MM.1S (cell line): Measurements from ENCODE around the gene PIK3R5.

Experiments
- DNase-seq: peaks from one replicate; pipeline ENCODE4 v3.0.0-alpha.2; 2015
- H2AFZ ChIP-seq: fragments of 300-600 bp; sonication (generic); 2 replicates; pipeline ENCODE4 v1.6.0; 2016; ENCODE audit warnings: antibody characterized with exemption, low read length
- H3F3A ChIP-seq: fragments of 300-600 bp; sonication (generic); 2 replicates; pipeline ENCODE4 v1.6.1; 2016; ENCODE audit warnings: mild to moderate bottlenecking, antibody characterized with exemption, low read length, moderate library complexity, mixed read lengths; ENCODE audit not compliant: insufficient read depth
- H3K27ac ChIP-seq: fragments of 300-600 bp; sonication (generic); 2 replicates; pipeline ENCODE4 v1.5.1; 2016; ENCODE audit warnings: mild to moderate bottlenecking, low read length
- H3K27me3 ChIP-seq: fragments of 300-600 bp; sonication (generic); replicated peaks from 2 replicates; pipeline ENCODE4 v1.6.0; 2016; ENCODE audit warnings: low read length; ENCODE audit not compliant: insufficient read depth
- H3K36me3 ChIP-seq: fragments of 300-600 bp; sonication (generic); replicated peaks from 2 replicates; pipeline ENCODE4 v1.6.1; 2016; ENCODE audit warnings: mild to moderate bottlenecking, low read length, mixed read lengths; ENCODE audit not compliant: insufficient read depth
- H3K4me1 ChIP-seq: fragments of 300-600 bp; sonication (generic); 2 replicates; pipeline ENCODE4 v1.6.1; 2016; ENCODE audit warnings: low read length, mixed read lengths
- H3K4me2 ChIP-seq: fragments of 300-600 bp; sonication (generic); 2 replicates; pipeline ENCODE4 v1.6.0; 2016; ENCODE audit warnings: low read depth, low read length
- H3K4me3 ChIP-seq: fragments of 300-600 bp; sonication (generic); 2 replicates; pipeline ENCODE4 v1.5.1; 2016; ENCODE audit warnings: low read length, mixed read lengths
- H3K79me2 ChIP-seq: fragments of 300-600 bp; sonication (generic); 2 replicates; pipeline ENCODE4 v1.6.1; 2016; ENCODE audit warnings: mixed run types, low read length, mixed read lengths
- H3K9ac ChIP-seq: fragments of 300-600 bp; sonication (generic); 2 replicates; pipeline ENCODE4 v1.6.1; 2016; ENCODE audit warnings: low read length, mixed read lengths
- H3K9me2 ChIP-seq: fragments of 300-600 bp; sonication (generic); replicated peaks from 2 replicates; pipeline ENCODE4 v1.6.1; 2016; ENCODE audit warnings: mild to moderate bottlenecking, low read length, mixed read lengths; ENCODE audit not compliant: insufficient read depth
- H3K9me3 ChIP-seq: fragments of 300-600 bp; sonication (generic); replicated peaks from 2 replicates; pipeline ENCODE4 v1.6.1; 2016; ENCODE audit warnings: mild to moderate bottlenecking, low read length, mixed read lengths; ENCODE audit not compliant: insufficient read depth
- H4K20me1 ChIP-seq: fragments of 300-600 bp; sonication (generic); 2 replicates; pipeline ENCODE4 v1.6.1; 2016; ENCODE audit warnings: mild to moderate bottlenecking, low read length, moderate library complexity, mixed read lengths; ENCODE audit not compliant: insufficient read depth
- EZH2 ChIP-seq: fragments of 300-600 bp; sonication (generic); optimal IDR thresholded peaks from 2 replicates; pipeline ENCODE3; 2017; ENCODE audit warnings: low read depth, mild to moderate bottlenecking, antibody characterized with exemption, low read length, mixed read lengths
- EZH2phosphoT487 ChIP-seq: fragments of 300-600 bp; sonication (generic); IDR thresholded peaks from 2 replicates; pipeline ENCODE4 v1.6.1; 2018; ENCODE audit warnings: antibody characterized with exemption, low read length
- TF ChIP-seq, protein P1 (sequence below): fragments of 300-600 bp; sonication (generic); IDR thresholded peaks from 2 replicates; pipeline ENCODE4 v1.5.1; 2016; ENCODE audit warnings: antibody characterized with exemption, low read length, mixed read lengths

Gene PIK3R5

DNA sequence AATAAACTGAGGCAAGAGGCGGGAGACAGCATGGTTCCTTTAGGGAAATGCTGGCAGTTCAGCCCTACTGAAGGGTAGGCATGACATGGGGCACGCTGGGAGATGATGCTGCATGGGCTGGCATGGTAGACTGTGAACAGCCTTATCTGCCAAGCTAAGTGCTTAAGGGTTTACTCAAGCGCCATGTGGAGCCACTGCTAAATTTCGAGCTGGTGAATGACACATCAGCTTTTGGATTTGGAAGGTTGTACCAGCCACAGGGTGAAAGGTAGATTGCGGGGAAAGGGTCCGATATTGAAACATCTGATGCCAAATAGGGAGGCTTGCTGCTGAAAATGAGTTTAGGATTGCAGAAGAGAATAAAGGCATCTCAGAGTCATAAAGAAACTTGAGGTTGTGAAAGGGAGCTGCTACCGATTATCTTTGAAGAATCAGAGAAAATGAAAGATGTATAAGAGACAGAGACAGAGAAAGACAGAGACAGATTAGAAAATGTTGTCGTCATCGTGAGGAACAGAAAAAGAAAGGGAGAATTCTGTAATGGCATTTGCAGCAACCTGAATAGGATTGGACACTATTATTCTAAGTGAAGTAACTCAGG is 16.3 kb downstream of the PIK3R5 start:
- no peak for DNase-seq
- no peaks in the 10 kb centered on the region for H4K20me1 ChIP-seq
- H2AFZ ChIP-seq, result no peak overlapping the region
- H3K4me1 ChIP-seq, result no peaks in the 10 kb centered on the region
- no peaks in the 10 kb centered on the region for H3F3A ChIP-seq
- no peaks in the 10 kb centered on the region for H3K36me3 ChIP-seq
- H3K79me2 ChIP-seq, result no peaks in the 10 kb centered on the region
- no peak overlapping the region for H3K27ac ChIP-seq
- no peak overlapping the region for H3K9ac ChIP-seq
- TF ChIP-seq, protein P1, sequence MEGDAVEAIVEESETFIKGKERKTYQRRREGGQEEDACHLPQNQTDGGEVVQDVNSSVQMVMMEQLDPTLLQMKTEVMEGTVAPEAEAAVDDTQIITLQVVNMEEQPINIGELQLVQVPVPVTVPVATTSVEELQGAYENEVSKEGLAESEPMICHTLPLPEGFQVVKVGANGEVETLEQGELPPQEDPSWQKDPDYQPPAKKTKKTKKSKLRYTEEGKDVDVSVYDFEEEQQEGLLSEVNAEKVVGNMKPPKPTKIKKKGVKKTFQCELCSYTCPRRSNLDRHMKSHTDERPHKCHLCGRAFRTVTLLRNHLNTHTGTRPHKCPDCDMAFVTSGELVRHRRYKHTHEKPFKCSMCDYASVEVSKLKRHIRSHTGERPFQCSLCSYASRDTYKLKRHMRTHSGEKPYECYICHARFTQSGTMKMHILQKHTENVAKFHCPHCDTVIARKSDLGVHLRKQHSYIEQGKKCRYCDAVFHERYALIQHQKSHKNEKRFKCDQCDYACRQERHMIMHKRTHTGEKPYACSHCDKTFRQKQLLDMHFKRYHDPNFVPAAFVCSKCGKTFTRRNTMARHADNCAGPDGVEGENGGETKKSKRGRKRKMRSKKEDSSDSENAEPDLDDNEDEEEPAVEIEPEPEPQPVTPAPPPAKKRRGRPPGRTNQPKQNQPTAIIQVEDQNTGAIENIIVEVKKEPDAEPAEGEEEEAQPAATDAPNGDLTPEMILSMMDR, result no peak
- TF ChIP-seq EZH2 (no peak), EZH2phosphoT487 (no peak)
- no peaks in the 10 kb centered on the region for H3K9me2 ChIP-seq
- no peaks in the 10 kb centered on the region for H3K9me3 ChIP-seq
- no peak overlapping the region for H3K4me2 ChIP-seq
- no peak overlapping the region for H3K4me3 ChIP-seq
- H3K27me3 ChIP-seq, result no peaks in the 10 kb centered on the region

DNA sequence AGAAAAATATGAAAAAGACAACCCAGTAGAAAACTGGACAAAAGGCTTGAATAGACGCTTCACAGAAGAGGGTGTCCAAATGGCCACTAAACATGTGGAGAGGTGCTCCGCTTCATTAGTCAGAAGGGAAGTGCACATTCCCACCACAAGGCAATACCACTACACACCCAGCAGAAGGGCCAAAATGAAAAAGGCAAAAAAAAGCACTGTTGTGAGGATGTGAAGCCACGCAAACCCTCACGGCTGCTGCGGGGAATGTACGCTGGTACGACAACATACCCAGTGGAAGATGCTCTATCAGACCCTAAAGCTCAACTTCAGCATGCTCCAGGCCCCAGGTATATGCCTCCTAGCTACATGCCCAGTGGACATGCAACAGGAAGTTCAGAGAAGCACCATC is 17.0 kb downstream of the PIK3R5 start:
- Histone ChIP-seq H3K79me2 (no peaks in the 10 kb centered on the region), H3K4me3 (no peak overlapping the region), H3K27me3 (no peaks in the 10 kb centered on the region)

DNA sequence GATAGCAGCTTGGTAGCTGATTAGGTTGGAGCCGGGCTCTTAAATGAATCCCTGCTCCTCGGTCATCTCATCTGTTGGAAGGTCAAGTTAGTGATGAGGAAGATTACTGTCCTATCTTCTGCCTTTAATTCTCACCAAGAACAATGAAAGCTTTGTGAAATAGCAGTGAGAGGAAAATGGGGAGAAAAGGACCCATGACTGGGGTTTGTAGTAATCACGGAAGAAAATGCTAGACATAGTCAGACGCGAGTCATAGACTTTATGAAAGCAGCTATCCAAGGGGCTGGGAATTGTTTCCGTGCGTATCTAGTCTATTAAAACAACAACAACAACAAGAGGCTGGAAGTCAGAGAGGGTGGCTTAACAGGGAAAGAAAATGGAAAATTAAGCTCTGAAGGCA is 18.3 kb downstream of the PIK3R5 start:
- Histone ChIP-seq H4K20me1 (no peaks in the 10 kb centered on the region), H3K9ac (no peak overlapping the region), H3K4me3 (no peak overlapping the region), H3K4me1 (no peaks in the 10 kb centered on the region), H3K4me2 (no peak overlapping the region), H3K36me3 (no peaks in the 10 kb centered on the region), H3K79me2 (no peaks in the 10 kb centered on the region), H3K27me3 (no peaks in the 10 kb centered on the region), H2AFZ (no peak overlapping the region), H3K27ac (no peak overlapping the region), H3F3A (no peaks in the 10 kb centered on the region), H3K9me3 (no peaks in the 10 kb centered on the region), H3K9me2 (no peaks in the 10 kb centered on the region)
- TF ChIP-seq EZH2phosphoT487, result no peak
- no peak for TF ChIP-seq EZH2
- TF ChIP-seq, protein P1, result no peak
- DNase-seq, result no peak

More for the DNA sequence above, 17.0 kb downstream of the PIK3R5 start:
- Histone ChIP-seq H3K4me2 (no peak overlapping the region), H3K36me3 (no peaks in the 10 kb centered on the region), H2AFZ (no peak overlapping the region), H3K4me1 (no peaks in the 10 kb centered on the region), H4K20me1 (no peaks in the 10 kb centered on the region), H3K9ac (no peak overlapping the region), H3K27ac (no peak overlapping the region), H3K9me2 (no peaks in the 10 kb centered on the region), H3F3A (no peaks in the 10 kb centered on the region), H3K9me3 (no peaks in the 10 kb centered on the region)
- TF ChIP-seq, protein P1, result no peak
- no peak for TF ChIP-seq EZH2
- TF ChIP-seq EZH2phosphoT487, result no peak
- no peak for DNase-seq
